GM12878 (cell line): ENCODE measurements around the gene DOCK1. TPM values are rescaled to one million over a fixed set of nuclear protein-coding genes. Genes with fewer than 3 reads are reported as not detected.

Experiments used
- ATAC-seq: fragments of 200-7000 bp; cut with Tn5 transposase; 3 replicates; pipeline ENCODE4 v1.9.1; 2020; ENCODE audit warnings: mild to moderate bottlenecking, moderate library complexity
- BruUV-seq: library from RNA; stranded (reverse); fragments of 400-500 nt; replicated peaks from 2 replicates; lab custom pipeline; 2021; lab: Mats Ljungman, UMichigan
- CTCF ChIA-PET: fragments of 300-600 bp; sonication (Branson Sonifier 250); formaldehyde crosslinking; extraction: SDS; loops from one replicate; lab custom pipeline; 2021; ENCODE audit warnings: inconsistent platforms; lab: Yijun Ruan, JAX
- POLR2A ChIA-PET: fragments of 350-600 bp; formaldehyde crosslinking; extraction: SDS; loops from one replicate; lab custom pipeline; 2021; ENCODE audit warnings: inconsistent platforms; lab: Charles Lee
- RAD21 ChIA-PET: fragments of 300-600 bp; sonication (Branson Sonifier 250); formaldehyde crosslinking; loops from one replicate; lab custom pipeline; 2023; ENCODE audit warnings: antibody characterized with exemption; ENCODE audit not compliant: unreplicated experiment; lab: Charles Lee
- SMC1A ChIA-PET: fragments of 300-600 bp; sonication (Branson Sonifier 250); formaldehyde crosslinking; loops from one replicate; lab custom pipeline; 2023; ENCODE audit not compliant: unreplicated experiment, uncharacterized antibody; lab: Charles Lee
- DNase-seq: peaks from one replicate; pipeline ENCODE4 v3.0.0-alpha.2; 2011; ENCODE audit warnings: low read depth, low spot score
- FAIRE-seq: peaks from 3 replicates; lab custom pipeline; 2011; peaks lifted over from hg19 to GRCh38; lab: Jason Lieb, UNC
- H2AFZ ChIP-seq: 2 replicates; pipeline ENCODE4 v1.6.0; 2011; ENCODE audit warnings: low read depth, low read length, control low read depth; ENCODE audit not compliant: control insufficient read depth
- H3K27ac ChIP-seq: 2 replicates; pipeline ENCODE4 v1.5.1; 2011; ENCODE audit warnings: control low read depth; ENCODE audit not compliant: control insufficient read depth, insufficient read depth
- H3K27me3 ChIP-seq, 2 experiments: replicated peaks in 1 of 2; 2 replicates each; pipeline versions ENCODE4 v1.6.0 to v1.6.1; 2011; ENCODE audit warnings: low read length in 1 of 2; ENCODE audit not compliant: control insufficient read depth in 2 of 2, insufficient read depth in 2 of 2
- H3K36me3 ChIP-seq, 2 experiments: 2 replicates each; pipeline ENCODE4 v1.5.1; 2011; ENCODE audit warnings: low read length in 1 of 2; ENCODE audit not compliant: control insufficient read depth in 2 of 2, insufficient read depth in 2 of 2
- H3K4me1 ChIP-seq: 2 replicates; pipeline ENCODE4 v1.6.1; 2011; ENCODE audit warnings: mild to moderate bottlenecking, low read length, moderate library complexity, mixed read lengths; ENCODE audit not compliant: control insufficient read depth, insufficient read depth
- H3K4me2 ChIP-seq: 2 replicates; pipeline ENCODE4 v1.6.0; 2011; ENCODE audit warnings: control low read depth; ENCODE audit not compliant: control insufficient read depth, insufficient read depth
- H3K4me3 ChIP-seq: fragments of 200-600 bp; sonication (generic); 2 replicates; pipeline ENCODE4 v1.5.1; 2016
- H3K79me2 ChIP-seq: 2 replicates; pipeline ENCODE4 v1.6.0; 2011; ENCODE audit warnings: low read length; ENCODE audit not compliant: control insufficient read depth, insufficient read depth
- H3K9ac ChIP-seq: 2 replicates; pipeline ENCODE4 v1.8.0; 2011; ENCODE audit warnings: low read length, control low read depth, mixed read lengths; ENCODE audit not compliant: control insufficient read depth, insufficient read depth
- H3K9me3 ChIP-seq: replicated peaks from 3 replicates; pipeline ENCODE4 v1.5.1; 2011; ENCODE audit warnings: mild to moderate bottlenecking, low read length; ENCODE audit not compliant: control insufficient read depth, insufficient read depth
- H4K20me1 ChIP-seq: 2 replicates; pipeline ENCODE4 v1.6.0; 2011; ENCODE audit not compliant: control insufficient read depth, insufficient read depth
- ASH2L ChIP-seq: fragments of 300-600, 200-600 bp; sonication (generic); IDR thresholded peaks from 2 replicates; pipeline ENCODE4 v1.6.1; 2017; ENCODE audit warnings: low read depth, mild to moderate bottlenecking, borderline replicate concordance
- BCL11A ChIP-seq: IDR thresholded peaks from 2 replicates; pipeline ENCODE4 v1.6.1; 2011; ENCODE audit warnings: low read depth, low read length
- CEBPB ChIP-seq, 2 experiments: fragments of 150-350 bp in 1 of 2; IDR thresholded peaks; 2 replicates each; pipeline ENCODE4 v1.6.1; 2012 to 2014; ENCODE audit warnings: low read depth in 2 of 2, low read length in 2 of 2, borderline replicate concordance in 1 of 2, inconsistent platforms in 1 of 2
- GABPA ChIP-seq: IDR thresholded peaks from 2 replicates; pipeline ENCODE4 v1.6.1; 2014; ENCODE audit warnings: antibody characterized with exemption, low read depth, mild to moderate bottlenecking, inconsistent platforms
- JUND ChIP-seq: IDR thresholded peaks from 2 replicates; pipeline ENCODE4 v1.6.1; 2012; ENCODE audit warnings: low read depth, mild to moderate bottlenecking, low read length, improper control_type of control experiment, moderate library complexity
- RBBP5 ChIP-seq: fragments of 200-600 bp; sonication (generic); conservative IDR thresholded peaks from 2 replicates; pipeline ENCODE4 v1.6.1; 2016
- TAF1 ChIP-seq: IDR thresholded peaks from 2 replicates; pipeline ENCODE4 v1.6.1; 2011; ENCODE audit warnings: mild to moderate bottlenecking, low read depth, low read length, borderline replicate concordance
- TCF12 ChIP-seq: IDR thresholded peaks from 2 replicates; pipeline ENCODE4 v1.6.1; 2011; ENCODE audit warnings: low read depth, mild to moderate bottlenecking, low read length
- YY1 ChIP-seq: IDR thresholded peaks from 2 replicates; pipeline ENCODE4 v1.6.1; 2011; ENCODE audit warnings: low read depth, mild to moderate bottlenecking, low read length
- ZSCAN29 ChIP-seq: fragments of 450-650 bp; IDR thresholded peaks from 2 replicates; pipeline ENCODE4 v1.6.1; 2017; ENCODE audit warnings: mild to moderate bottlenecking, moderate library complexity
- WGBS: methylation state at CpG from one replicate; pipeline ENCODE4 v1.1.6; 2016; ENCODE audit warnings: low lambda C conversion rate; ENCODE audit not compliant: insufficient replicate concordance, insufficient coverage; ENCODE audit errors: missing lambda C conversion rate; 5-methylcytosine and 5-hydroxymethylcytosine counted together
- in situ Hi-C: fragments of 300-500 bp; cut with MboI; formaldehyde crosslinking; loops from 9 replicates; pipeline ENCODE4 v1.14.3; 2018; ENCODE audit warnings: mixed read lengths
- intact Hi-C: fragments of 100-400 bp; cut with micrococcal nuclease; formaldehyde crosslinking; loops from one replicate; pipeline ENCODE4 v1.14.2; 2022; ENCODE audit not compliant: unreplicated experiment
- polyA plus RNA-seq, 11 experiments: library from polyadenylated mRNA; depleted of rRNA in 4 of 11; unstranded in 6 of 11; stranded (reverse) in 5 of 11; fragments of >200 nt; fragmentation: Nextera tagmentation in 4 of 11; fragmentation: Illumina TruSeq in 1 of 11; extraction: Ambion mirVana in 4 of 11; extraction: Trizol in 1 of 11; gene quantifications; 1 replicate in 1 of 11; 2 replicates in 10 of 11; pipeline versions ENCODE4 v1.2.1 to v1.2.3, GENCODE V29; 2011 to 2016; ENCODE audit warnings: inconsistent platforms in 2 of 11, missing spikeins in 2 of 11, low read depth in 1 of 11
- total RNA-seq, 4 experiments: library from RNA; depleted of rRNA in 3 of 4; stranded (reverse); fragments of >200 nt in 3 of 4; fragmentation: Illumina TruSeq in 1 of 4; extraction: Trizol in 1 of 4; gene quantifications; 2 replicates each; pipeline versions ENCODE4 v1.2.1 to v1.2.3, GENCODE V29; 2013 to 2021

DOCK1 gene
- total and polyA plus RNA-seq, 10 of the 15 experiments (the other 5 are each of a cell fraction or from before 2014, with no cell fraction given), result 0.05 to 0.18 TPM; not detected in 8

GRCh38 chr10:127017541-127018297 lies 112.5 kb downstream of the DOCK1 start:
- no peaks in the 10 kb centered on the region; the same call in 2 of the 3 replicates for H3K9me3 ChIP-seq
- H3K4me1 ChIP-seq, result no peaks in the 10 kb centered on the region
- no TSS peak for BruUV-seq
- ChIA-PET RAD21 (no interaction called here), POLR2A (no interaction called here), CTCF (no interaction called here), SMC1A (no interaction called here)
- TF ChIP-seq JUND, result no peak
- TF ChIP-seq RBBP5, result no peak
- in situ Hi-C loops, result no loop called here
- H2AFZ ChIP-seq, result no peak overlapping the region
- no peak overlapping the region for H3K27ac ChIP-seq
- no peak overlapping the region for H3K4me3 ChIP-seq
- no peaks in the 10 kb centered on the region for H3K27me3 ChIP-seq
- intact Hi-C loops, result no loop called here
- no peak overlapping the region for H3K4me2 ChIP-seq
- no peak for FAIRE-seq
- H3K79me2 ChIP-seq, result no peaks in the 10 kb centered on the region
- no peak for ATAC-seq
- no peak overlapping the region for H3K9ac ChIP-seq
- H4K20me1 ChIP-seq, result no peaks in the 10 kb centered on the region
- WGBS, result 52% methylated on average over 19 of the region's 20 CpGs
- no peaks in the 10 kb centered on the region for H3K36me3 ChIP-seq
- no peak for DNase-seq

- ChIA-PET SMC1A (no interaction called here), CTCF (no interaction called here), POLR2A (no interaction called here), RAD21 (no interaction called here)
- Histone ChIP-seq H3K36me3 (no peaks in the 10 kb centered on the region), H3K4me2 (no peak overlapping the region), H4K20me1 (no peaks in the 10 kb centered on the region), H3K79me2 (no peaks in the 10 kb centered on the region), H3K9me3 (no peaks in the 10 kb centered on the region; the same call in 2 of the 3 replicates), H3K27ac (no peak overlapping the region), H2AFZ (no peak overlapping the region), H3K9ac (no peak overlapping the region), H3K27me3 (no peaks in the 10 kb centered on the region), H3K4me3 (no peak overlapping the region), H3K4me1 (no peaks in the 10 kb centered on the region)
- WGBS, result 9% methylated on average over 4 of the region's 4 CpGs
- FAIRE-seq (no peak), ATAC-seq (no peak), DNase-seq (no peak)
- in situ Hi-C loops, result no loop called here
- intact Hi-C loops, result no loop called here
- BruUV-seq, result no TSS peak
- TF ChIP-seq BCL11A (no peak), ZSCAN29 (no peak), TCF12 (no peak), ASH2L (no peak), YY1 (no peak), TAF1 (no peak), GABPA (no peak), CEBPB (IDR thresholded peaks at IDR 0.05; ENCODE audit: borderline replicate concordance in 1 of 2, low read depth in 2 of 2, low read length in 2 of 2) (no peak)
Measured at GRCh38 chr10:127018298-127018650, 113.0 kb downstream of the DOCK1 start.
